Stimulated activated CD4-positive, alpha-beta T cell treated with anti-CD3 and anti-CD28 coated beads, TNF-alpha, amount 100 ng/mL, for 4 hours (primary cell): Measurements from ENCODE around the gene HTT.

Experiments used
- DNase-seq, 3 experiments: peaks; one replicate each; pipeline ENCODE4 v3.0.0-alpha.2; 2020; ENCODE audit warnings: low read depth in 3 of 3

The HTT gene

GRCh38 chr4:3174371-3175338 lies 100.2 kb downstream of the HTT start:
- no peak for DNase-seq

- DNase-seq = no peak
Measured at GRCh38 chr4:3176367-3177229, 102.1 kb downstream of the HTT start.

- no peak for DNase-seq
Measured at GRCh38 chr4:3177426-3177825, 102.9 kb downstream of the HTT start.

GRCh38 chr4:3177905-3178304 lies 103.4 kb downstream of the HTT start:
- DNase-seq = no peak

- no peak for DNase-seq
Measured at GRCh38 chr4:3178351-3178750, 103.9 kb downstream of the HTT start.

- no peak for DNase-seq
Measured at GRCh38 chr4:3179126-3179706, 104.7 kb downstream of the HTT start.

GRCh38 chr4:3183008-3183407 lies 108.5 kb downstream of the HTT start:
- DNase-seq = no peak

- DNase-seq = no peak
Measured at GRCh38 chr4:3184725-3185124, 110.2 kb downstream of the HTT start.

- no peak for DNase-seq
Measured at GRCh38 chr4:3186609-3187008, 112.1 kb downstream of the HTT start.

- DNase-seq = no peak
Measured at GRCh38 chr4:3188118-3188517, 113.6 kb downstream of the HTT start.

GRCh38 chr4:3189459-3189858 lies 115.0 kb downstream of the HTT start:
- DNase-seq = no peak

GRCh38 chr4:3190549-3190948 lies 116.1 kb downstream of the HTT start:
- no peak for DNase-seq

GRCh38 chr4:3192188-3192587 lies 117.7 kb downstream of the HTT start:
- DNase-seq = no peak

- no peak for DNase-seq
Measured at GRCh38 chr4:3192827-3193226, 118.3 kb downstream of the HTT start.

- DNase-seq = no peak
Measured at GRCh38 chr4:3193531-3194203, 119.2 kb downstream of the HTT start.

- no peak for DNase-seq
Measured at GRCh38 chr4:3196670-3197359, 122.3 kb downstream of the HTT start.

GRCh38 chr4:3197366-3198105 lies 123.1 kb downstream of the HTT start:
- no peak for DNase-seq

GRCh38 chr4:3198906-3199305 lies 124.4 kb downstream of the HTT start:
- no peak for DNase-seq

- no peak for DNase-seq
Measured at GRCh38 chr4:3199653-3200422, 125.4 kb downstream of the HTT start.
